ENCODE results near the gene TESK2. TPM values are rescaled to one million over a fixed set of nuclear protein-coding genes. Genes with fewer than 3 reads are reported as not detected.
A peak's percentile ranks its signal among the peaks of the same experiment; 100 is the strongest.
"Not testable (repeated sequence)": the region's sequence is repeated elsewhere in the genome, so short reads cannot be mapped to it uniquely, and the experiment has no call there.

The TESK2 gene
- total RNA-seq, 1 donor = 7.8 TPM

DNA sequence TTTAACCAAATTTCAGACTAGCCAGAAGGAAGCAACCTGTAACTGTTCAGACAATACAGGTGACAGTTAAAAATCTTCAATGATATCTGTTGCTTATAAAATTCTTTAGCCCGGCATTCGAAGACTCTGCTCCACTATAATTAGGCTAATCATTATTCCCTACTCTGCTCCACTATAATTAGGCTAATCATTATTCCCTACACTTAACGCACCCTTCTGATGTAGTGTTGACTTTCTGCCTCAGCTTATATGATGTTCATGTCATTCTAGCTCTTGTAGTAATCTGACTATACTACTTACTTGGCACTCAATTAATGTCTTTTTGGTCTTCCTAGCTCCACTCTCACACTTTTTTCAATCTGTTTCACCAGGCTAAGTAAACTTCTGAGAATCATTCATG, 13.3 kb downstream of the TESK2 start:
- no peak for DNase-seq (ENCODE audit: low read depth in 2 of 3, low spot score in 2 of 3)

DNA sequence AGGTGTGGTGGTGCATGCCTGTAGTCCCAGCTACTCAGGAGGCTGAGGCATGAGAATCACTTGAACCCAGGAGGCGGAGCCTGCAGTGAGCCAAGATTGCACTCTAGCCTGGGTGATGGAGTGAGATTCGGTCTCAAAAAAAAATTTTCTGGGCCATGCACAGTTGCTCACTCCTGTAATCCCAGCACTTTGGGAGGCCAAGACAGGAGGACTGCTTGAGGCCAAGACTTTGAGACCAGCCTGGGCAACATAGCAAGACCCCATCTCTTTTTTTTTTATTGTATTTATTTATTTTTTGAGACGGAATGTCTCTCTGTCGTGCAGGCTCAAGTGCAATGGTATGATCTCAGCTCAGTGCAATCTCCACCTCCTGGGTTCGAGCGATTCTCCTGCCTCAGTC, 16.8 kb downstream of the TESK2 start:
- not testable (repeated sequence) for DNase-seq (ENCODE audit: low read depth in 2 of 3, low spot score in 2 of 3)

DNA sequence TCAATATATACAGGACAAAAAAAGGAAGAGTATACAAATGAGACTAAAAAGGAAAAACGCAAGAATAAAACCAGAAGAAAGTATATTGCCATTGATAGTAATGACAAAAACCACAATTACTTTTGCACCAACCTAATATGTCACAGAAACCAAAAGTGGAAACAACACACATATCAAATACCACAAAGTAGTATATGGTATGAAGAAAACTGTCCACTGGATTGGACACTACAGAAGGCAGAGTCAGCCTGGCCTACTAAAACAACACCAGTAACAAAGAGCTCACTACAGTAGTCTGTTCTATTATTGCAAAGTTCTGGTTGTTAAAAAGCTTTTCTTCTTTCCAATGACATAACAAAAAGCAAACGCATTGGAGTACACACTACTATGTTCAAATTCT, 17.7 kb downstream of the TESK2 start:
- no peak for DNase-seq (ENCODE audit: low read depth in 2 of 3, low spot score in 2 of 3)

DNA sequence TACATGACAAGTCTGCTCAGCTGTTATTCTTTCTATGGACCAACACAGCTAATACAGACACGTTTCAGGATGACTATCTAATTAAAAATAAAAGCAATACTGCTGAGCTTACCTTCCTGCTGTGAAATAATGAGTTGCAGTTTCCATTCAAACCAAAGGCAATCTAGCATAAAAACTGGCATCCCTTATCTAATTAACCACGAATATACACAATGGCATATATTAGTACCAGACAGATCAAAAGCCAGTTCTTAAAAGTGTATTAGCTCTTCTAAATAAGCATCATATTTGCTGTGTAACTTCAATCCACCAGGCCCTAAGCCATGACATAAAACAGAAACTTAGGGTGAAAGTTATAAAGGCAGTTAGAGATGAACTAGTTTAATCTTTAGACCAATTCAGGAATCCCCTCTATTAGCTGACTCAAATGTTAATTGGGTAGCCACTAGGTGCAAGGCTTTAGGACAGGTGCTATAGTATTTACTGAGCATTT, 20.6 kb downstream of the TESK2 start:
- DNase-seq (ENCODE audit: low read depth in 2 of 3, low spot score in 2 of 3) = no peak

DNA sequence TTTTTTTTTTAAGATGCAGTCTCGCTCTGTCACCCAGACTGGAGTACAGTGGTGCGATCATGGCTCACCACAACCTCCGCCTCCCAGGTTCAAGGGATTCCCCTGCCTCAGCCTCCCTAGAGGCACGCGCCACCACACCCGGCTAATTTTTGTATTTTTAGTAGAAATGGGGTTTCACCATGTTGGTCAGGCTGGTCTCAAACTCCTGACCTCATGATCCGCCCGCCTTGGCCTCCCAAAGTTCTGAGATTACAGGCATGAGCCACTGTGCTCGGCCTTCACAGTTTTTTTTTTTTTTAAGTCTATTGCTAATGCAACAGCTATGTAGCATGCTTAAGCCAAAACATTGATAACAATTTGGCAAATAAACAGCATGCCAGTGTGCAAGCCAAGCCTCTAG, 23.6 kb downstream of the TESK2 start:
- DNase-seq (ENCODE audit: low read depth in 2 of 3, low spot score in 2 of 3) = not testable (repeated sequence)

DNA sequence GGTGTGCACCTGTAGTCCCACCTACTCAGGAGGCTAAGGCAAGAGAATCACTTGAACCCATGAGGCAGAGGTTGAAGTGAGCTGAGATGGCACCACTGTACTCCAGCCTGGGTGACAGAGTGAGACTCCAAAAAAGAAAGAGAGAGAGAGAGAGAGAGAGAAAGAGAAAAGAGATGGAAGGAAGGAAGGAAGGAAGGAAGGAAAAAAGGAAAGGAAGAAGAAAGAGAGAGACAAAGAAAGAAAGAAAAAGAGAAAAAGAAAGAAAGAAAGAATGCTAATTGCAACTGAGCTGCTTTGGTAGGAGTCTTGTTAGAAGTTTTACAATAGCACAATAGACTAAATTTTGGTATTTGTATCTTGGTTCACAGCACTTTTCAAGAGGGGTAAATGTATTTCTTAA, 25.7 kb downstream of the TESK2 start:
- DNase-seq (ENCODE audit: low read depth in 2 of 3, low spot score in 2 of 3) = no peak

DNA sequence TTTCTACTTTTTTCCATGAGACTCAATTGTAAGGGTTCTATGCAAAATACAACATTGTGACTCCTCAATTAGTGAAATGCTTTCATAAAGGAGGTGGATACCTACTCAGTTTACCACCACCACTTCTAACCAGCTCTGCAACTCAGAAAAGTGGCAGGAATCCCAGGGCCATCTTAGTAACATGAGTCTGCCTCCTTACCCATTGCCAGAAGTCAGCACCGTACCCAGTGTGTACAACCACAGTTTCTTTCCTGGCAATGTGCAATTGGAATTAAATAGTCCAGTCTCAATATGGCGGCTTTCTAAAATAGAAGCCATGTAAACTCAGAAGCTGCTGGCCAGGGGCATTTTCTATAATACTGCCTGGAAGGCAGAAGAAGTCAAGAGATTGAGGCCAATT, 32.1 kb downstream of the TESK2 start:
- DNase-seq (ENCODE audit: low read depth in 2 of 3, low spot score in 2 of 3) = no peak

DNA sequence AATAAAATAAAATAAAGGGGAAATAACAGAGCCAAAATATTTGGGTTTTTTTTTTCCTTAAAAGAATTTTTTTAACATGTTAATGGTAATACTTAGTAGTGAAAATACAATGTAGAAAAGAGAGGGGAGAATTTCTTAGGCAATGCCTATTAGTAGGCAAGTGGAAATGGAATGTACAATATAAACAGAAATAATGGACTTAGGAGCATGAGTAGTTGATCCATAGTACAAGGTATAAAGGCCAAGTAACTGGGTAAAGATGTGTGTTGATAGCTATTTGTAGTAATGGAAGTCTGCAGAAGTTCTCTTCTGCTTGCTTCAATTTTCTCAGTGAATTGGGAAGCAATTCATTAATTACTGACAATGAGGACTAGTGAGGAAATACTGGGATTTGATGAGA, 34.4 kb downstream of the TESK2 start:
- DNase-seq (ENCODE audit: low read depth in 2 of 3, low spot score in 2 of 3) = no peak

DNA sequence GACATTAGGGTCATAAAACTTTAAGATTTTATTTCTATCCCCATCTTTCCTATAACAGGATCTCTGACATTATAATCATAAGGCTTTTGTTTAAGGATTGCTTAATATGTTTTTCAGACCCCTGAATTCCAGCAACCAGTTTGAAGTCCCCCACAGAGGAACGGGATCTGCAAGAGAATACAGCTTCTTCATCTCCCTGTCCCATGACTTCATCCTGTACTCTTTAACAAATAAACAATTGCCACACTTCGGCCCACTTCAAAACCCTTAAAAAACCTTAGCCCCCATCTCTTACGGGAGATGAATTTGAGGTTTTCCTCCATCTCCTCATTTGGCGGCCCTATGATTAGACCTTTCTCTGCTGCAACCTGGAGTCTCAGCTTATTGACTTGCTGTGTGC, 35.8 kb downstream of the TESK2 start:
- DNase-seq (ENCODE audit: low read depth in 2 of 3, low spot score in 2 of 3) = no peak

DNA sequence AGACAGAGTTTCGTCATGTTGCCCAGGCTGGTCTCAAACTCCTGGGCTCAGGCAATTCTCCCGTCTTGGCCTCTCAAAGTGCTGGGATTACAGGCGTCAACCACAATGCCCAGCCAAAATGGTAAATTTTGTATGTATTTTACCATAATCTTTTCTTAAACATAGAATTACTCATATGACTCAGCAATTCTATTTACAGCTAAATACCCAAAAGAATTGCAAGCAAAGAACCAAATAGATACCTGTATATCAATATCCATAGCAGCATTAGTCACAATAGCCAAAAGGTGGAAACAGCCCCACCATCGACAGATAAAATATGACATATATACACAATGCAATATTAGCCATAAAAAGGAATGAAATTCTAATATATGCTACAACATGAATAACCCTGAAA, 36.5 kb downstream of the TESK2 start:
- no peak for DNase-seq (ENCODE audit: low read depth in 2 of 3, low spot score in 2 of 3)

DNA sequence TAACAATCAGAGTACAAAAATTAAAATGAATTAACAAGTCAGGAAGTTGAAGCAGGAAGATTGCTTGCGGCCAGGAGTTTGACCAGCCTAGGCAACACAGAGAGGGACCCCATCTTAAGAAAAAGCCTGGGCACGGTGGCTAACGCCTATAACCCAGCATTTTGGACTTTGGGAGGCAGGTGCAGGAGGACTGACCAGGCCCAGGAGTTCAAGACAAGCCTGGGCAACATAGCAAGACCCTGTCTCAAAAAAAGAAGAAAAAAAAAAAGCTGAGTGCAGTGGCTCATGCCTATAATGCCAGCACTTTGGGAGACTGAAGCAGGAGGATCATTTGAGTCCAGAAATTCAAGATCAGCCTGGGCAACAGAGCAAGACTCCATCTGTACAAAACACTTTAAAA, 38.5 kb downstream of the TESK2 start:
- no peak for DNase-seq (ENCODE audit: low read depth in 2 of 3, low spot score in 2 of 3)

DNA sequence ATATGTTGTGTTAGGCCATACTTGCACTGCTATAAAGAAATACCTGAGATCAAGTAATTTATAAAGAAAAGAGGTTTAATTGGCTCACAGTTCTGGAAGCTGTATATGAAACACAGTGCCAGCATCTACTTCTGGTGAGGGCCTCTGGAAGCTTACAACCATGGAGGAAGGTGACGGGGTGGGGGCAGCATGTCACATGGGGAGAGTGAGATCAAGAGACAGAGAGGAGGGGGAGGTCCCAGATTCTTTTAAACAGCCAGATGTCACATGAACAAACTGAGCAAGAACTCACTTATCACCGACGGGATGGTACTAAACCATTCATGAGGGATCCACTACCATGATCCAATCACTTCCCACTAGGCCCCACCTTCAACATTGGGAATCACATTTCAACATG, 42.6 kb downstream of the TESK2 start:
- no peak for DNase-seq (ENCODE audit: low read depth in 2 of 3, low spot score in 2 of 3)

DNA sequence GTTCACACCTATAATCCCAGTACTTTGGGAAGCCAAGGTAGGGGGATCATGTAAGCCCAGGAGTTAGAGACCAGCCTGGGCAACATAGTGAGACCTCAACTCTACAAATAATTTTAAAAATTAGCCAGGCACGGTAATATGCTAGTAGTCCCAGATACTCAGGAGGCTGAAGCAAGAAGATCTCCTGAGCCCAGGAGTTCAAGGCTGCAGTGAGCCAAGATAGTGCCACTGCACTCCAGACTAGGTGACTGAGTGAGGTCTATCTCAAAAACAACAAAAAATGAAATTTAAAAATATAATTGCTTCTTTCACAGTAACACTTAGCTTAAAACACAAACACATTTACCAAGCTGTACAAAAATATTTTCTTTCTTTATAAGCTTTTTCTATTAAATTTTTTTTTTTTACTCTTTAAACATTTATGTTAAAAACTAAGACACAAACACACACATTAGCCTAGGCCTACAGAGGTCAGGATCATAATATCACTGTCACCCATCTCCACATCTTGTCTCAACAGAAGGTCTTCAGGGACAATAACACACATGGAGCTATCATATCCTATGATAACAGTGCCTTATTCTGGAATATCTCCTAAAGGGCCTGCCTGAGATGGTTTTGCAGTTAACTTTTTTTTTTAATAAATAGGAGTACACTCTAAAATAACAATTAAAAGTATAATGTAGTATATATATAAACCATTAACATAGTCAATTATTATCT, 43.9 kb downstream of the TESK2 start:
- DNase-seq (ENCODE audit: low read depth in 2 of 3, low spot score in 2 of 3) = no peak

DNA sequence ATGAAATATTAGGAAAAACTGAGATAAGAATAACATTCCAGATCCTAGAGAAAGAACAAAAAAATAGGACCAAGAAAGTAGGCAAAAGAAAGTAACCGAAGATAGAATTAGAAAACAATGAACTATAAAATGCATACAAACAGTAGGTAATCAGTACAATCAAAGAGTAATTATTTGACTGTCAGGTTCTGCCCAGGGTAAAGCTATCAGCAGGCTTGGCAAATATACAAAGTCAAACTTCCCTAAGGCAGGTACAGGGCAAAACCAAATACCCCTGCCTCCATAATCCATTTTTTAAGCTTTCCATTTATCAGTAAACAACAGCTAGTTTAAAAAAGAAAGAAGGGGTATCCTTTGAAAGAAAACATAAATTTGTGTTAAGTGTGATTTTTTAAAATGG, 44.4 kb downstream of the TESK2 start:
- no peak for DNase-seq (ENCODE audit: low read depth in 2 of 3, low spot score in 2 of 3)

DNA sequence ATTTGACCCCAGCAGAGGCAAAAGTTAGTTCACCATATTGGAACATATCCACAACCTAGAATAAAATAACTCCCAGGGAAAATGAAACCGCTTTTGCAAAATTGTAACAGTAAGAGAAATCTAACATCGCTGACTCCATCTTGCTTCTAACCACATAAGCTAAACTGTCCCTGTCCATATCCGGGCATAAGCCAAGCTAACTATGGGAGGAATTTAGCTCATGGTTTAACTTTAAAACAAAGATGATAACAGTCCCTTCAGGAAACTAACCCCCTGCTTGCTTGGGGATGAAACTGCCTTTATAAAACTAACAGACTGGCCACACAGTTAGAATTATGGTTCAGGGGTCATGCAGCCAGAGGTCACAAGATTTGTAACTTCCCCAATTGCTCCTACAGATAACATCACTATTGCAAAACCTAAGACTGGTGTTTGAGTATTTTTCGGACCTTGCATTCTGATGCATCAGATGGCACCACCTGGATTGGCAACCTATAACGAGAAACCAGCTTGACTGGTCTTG, 46.3 kb downstream of the TESK2 start:
- no peak for DNase-seq (ENCODE audit: low read depth in 2 of 3, low spot score in 2 of 3)

DNA sequence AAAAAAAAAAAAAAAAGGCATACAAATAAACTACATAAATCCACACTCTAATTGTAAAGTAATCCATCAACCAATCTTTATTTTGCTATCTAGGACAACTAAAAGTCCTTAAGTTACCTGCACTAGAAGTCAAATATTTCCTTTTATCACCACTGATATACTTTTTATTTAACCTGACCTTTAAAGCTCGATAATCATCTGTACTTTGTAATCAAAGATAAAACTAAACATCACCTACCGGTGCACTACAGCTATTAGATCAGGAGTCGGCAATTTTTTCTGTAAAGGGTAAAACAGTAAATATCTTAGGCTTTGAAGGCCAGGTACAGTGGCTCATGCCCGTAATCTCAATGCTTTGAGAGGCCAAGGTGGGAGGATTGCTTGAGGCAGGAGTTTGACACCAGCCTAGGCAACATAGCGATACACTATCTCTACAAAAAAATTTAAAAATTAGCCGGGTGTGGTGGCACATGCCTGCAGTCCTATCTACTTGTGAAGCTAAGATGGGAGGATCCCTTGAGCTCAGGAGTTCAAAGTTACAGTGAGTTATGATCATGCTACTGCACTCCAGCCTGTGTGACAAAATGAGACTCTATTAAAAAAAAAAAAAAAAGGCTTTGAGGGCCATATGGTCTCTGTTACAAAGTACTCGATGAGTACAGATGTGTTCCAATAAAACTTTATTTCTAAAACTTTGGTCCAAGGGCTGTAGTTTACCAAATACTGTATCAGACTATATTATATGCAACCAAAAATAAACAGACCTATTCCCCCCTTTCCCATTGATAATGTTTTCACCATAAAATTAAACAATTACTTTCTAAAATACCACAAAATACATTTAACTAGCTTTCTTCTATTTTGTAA, 47.1 kb downstream of the TESK2 start:
- DNase-seq (ENCODE audit: low read depth in 2 of 3, low spot score in 2 of 3) = no peak

DNA sequence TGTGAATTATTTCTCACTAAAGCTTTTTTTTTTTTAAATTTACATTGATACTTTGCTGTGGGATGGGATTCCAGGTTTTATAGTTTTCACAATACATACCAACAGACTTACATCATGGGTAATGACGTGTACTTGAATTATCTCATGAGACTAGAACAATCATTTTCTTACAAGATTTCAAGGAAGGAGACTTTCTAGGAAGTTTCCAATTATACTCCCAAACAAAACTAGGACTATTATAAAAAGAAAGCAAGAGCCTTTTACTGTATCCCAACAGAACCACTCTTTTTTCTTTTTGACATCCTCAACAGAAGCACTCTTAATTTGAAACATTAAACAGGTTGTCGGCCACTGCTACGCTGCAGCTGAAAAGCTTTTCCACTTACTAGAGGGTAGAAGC, 48.7 kb downstream of the TESK2 start:
- DNase-seq (ENCODE audit: low read depth in 2 of 3, low spot score in 2 of 3) = no peak

DNA sequence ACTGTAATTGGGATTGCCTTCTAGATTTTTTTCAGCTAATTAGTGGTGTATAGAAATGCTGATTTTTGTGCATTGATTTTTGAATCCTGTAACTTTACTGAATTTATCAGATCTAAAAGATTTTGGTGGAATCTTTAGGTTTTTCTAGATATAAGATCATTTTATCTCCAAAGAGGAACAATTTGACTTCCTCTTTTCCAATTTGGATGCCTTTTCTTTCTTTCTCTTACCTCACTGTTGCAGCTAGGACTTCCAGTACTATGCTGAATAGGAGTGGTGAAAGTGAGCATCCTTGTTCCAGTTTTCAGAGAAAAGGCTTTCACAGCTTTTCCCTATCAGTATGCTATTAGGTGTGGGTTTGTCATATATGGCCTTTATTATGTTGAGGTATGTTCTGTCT, 53.6 kb downstream of the TESK2 start:
- DNase-seq (ENCODE audit: low read depth in 2 of 3, low spot score in 2 of 3) = no peak

DNA sequence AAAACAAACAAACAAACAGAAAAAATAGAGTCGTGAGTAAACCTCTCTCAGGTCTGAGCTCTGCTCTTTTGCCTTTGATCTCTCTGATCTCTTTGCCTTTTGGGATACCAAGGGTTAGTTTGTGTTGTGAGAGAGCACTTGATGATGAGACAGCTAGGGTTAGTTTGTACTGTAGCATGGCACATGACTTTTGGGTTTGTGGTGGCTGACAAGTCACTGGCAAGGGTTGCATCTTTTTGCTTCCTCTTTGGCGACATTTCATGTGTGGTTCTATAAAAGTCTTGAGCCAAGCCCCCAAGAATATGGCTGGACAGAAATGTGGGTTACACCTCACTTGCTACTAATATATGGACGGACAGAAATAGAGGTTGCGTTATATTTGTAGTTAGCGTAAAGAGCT, 60.5 kb downstream of the TESK2 start:
- peak in 1 of 3 donors; percentile 16 for DNase-seq (ENCODE audit: low read depth in 2 of 3, low spot score in 2 of 3)

DNA sequence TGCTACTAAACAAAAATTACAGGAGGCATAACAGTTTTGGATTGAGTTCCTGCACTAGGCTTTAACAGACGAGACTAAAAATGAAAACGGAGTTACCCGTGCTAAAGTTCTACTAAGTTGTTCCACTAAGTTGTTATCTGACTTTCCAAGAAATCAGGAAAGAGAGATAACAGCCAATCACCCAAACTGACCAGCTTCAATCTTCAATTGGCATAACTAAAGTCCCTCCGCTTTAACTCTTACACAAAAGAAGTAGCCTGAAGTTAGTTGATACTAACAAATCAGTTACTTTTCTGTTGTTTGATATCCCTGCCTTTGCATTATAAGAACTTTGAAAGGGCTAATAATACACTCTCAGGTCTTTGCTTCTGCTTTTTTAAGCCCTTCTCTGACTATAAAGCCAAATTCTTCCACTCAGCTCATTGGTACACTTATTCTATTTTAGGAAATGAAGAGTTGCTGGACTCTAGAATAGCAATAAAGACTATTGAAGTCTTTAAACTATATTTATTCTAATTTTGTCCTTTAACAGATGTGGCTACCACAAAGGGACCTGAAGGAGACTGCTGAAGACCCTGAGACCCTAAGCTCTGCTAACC, 61.3 kb downstream of the TESK2 start:
- peak in 1 of 3 donors; percentile 2 for DNase-seq (ENCODE audit: low read depth in 2 of 3, low spot score in 2 of 3)

DNA sequence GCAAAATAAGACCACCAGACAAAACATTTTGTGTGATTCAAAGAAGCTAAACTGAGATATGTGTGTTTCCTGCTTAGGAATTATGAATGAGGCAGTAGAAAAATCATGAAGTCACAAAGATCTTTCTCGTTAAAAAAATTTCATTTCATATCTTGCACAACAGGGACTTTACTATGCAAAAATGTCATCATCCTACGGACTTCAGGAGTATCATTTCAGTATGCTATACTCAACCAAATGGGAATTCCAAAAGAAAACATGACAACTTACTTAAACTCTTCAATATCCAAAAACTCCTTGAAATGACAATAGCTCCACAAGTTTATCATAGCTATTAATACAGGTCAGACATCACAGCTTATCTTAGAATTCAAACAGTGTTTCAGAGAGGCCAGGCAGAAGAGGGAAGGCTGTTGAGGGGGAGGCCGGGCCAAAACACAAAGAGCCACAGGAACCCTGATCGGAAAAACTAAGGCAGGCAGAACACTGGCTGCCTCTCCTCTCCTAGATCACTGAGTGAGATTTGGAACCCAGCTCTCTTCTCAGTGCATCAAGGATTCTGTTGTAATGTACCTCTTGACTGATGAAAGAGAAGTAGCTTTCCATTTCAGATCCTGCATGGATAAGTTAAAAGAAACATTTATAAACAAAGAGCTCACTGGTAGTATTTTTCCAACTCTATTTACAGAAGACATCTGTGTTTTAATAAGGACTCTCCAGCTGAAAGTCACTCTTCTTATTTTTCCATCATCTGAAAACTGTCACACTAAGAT, 66.9 kb downstream of the TESK2 start:
- no peak for DNase-seq (ENCODE audit: low read depth in 2 of 3, low spot score in 2 of 3)

Data from hematopoietic multipotent progenitor cell (in vitro differentiated cells).